NB4 (cell line): ENCODE results near the gene PNMA8C.

ENCODE experiments used
- DNase-seq: peaks from one replicate; pipeline ENCODE4 v3.0.0; 2010; ENCODE audit warnings: low read depth
- H3K4me3 ChIP-seq: one replicate; pipeline ENCODE4 v1.5.1; 2011; ENCODE audit warnings: mild to moderate bottlenecking, low read depth, low read length, moderate library complexity
- CTCF ChIP-seq: IDR thresholded peaks from one replicate; pipeline ENCODE4 v1.5.1; 2012; ENCODE audit warnings: low read depth, low read length
- MAX ChIP-seq: IDR thresholded peaks from 2 replicates; pipeline ENCODE4 v1.6.1; 2011; ENCODE audit warnings: low read depth, low read length
- MYC ChIP-seq: IDR thresholded peaks from 2 replicates; pipeline ENCODE4 v1.6.1; 2011; ENCODE audit warnings: low read depth, low read length
- POLR2A ChIP-seq: IDR thresholded peaks from 2 replicates; pipeline ENCODE4 v1.6.1; 2011; ENCODE audit warnings: mild to moderate bottlenecking; ENCODE audit not compliant: insufficient read length; ENCODE audit errors: extremely low read depth

The PNMA8C gene

GRCh38 chr19:46471116-46471733 is 42.5 kb upstream of the PNMA8C start, which contains the start of gene PNMA8A:
Gene PNMA8A, minus strand, starts transcription at chr19:46471563. Its CDS starts 528 bp downstream, at chr19:46471035.
- no peak within 1 kb of the TSS for H3K4me3 ChIP-seq
- TF ChIP-seq MAX (no peak), CTCF (no peak), POLR2A (no peak), MYC (no peak)
- DNase-seq, result no peak

- DNase-seq, result no peak
- no peak for TF ChIP-seq POLR2A
- no peak for TF ChIP-seq MYC
- no peak for TF ChIP-seq MAX
- TF ChIP-seq CTCF, result no peak
- no peak overlapping the region for H3K4me3 ChIP-seq
These were observed 41.6 kb upstream of the PNMA8C start for GRCh38 chr19:46470376-46470775.

DNA sequence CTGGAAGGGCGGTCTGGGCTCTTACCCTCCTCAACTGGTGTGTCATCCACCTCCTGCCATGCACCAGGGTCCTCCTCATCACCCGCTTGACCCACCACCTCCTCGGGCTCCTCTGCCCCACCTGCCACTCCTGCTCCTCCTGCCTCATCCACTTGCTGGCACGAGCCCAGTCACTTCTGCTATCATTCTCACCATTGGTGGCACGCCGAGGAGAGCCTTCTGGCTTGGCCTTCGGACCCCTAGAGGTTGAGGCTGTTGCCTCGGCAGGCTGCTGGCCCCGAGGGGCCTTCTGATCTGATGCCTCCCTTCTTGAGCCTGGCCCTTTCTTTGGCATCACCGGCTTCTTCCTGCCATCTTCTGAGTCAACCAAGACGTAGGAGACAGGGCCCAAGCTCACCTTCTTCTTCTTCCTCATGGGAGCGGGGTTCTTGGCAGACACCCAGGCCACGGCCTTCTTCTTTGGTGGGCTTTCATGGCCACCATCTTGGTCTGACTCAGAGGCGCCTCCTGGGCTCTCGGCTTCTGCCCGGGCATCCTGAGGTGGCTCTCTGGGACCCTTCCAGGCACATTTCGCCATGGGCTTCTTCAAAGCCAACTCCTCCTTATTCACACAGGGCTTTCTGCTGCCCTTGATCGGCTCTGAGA is 40.9 kb upstream of the PNMA8C start:
- DNase-seq, result no peak
- H3K4me3 ChIP-seq, result no peak overlapping the region
- TF ChIP-seq POLR2A (no peak), MYC (no peak), CTCF (no peak), MAX (no peak)

- no peak for TF ChIP-seq MAX
- TF ChIP-seq POLR2A, result no peak
- TF ChIP-seq MYC, result no peak
- TF ChIP-seq CTCF, result no peak
- DNase-seq, result no peak
- H3K4me3 ChIP-seq, result no peak overlapping the region
These were observed 37.9 kb upstream of the PNMA8C start for GRCh38 chr19:46466536-46467196.

DNA sequence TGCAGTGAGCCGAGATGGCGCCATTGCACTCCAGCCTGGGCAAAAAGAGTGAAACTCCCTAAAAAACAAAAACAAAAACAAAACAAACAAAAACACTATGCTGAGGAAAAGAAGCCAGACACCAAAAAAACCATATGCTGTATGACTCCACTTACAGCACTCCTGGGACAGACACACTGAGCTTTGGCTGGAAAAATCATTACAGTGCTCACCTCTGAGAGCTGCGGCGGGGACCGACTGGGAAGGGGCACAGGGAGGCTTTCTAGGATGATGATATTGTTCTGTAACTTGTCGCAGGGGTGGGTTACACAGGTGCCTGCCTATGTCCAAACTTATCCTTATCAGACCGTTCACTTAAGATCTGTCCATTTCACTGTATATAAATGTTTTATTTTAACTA is 34.8 kb upstream of the PNMA8C start:
- TF ChIP-seq CTCF (no peak), POLR2A (no peak), MAX (no peak), MYC (no peak)
- H3K4me3 ChIP-seq, result no peak overlapping the region
- DNase-seq, result no peak
